K562 (cell line): Measurements from ENCODE around the gene FANCC.

Experiments
- USF1 ChIP-seq: sonication (generic); formaldehyde crosslinking; IDR thresholded peaks from 2 replicates; pipeline ENCODE4 v1.9.0; 2022; ENCODE audit warnings: mild to moderate bottlenecking, missing genetic modification reagents
- ZBTB26 ChIP-seq: fragments of 450-650 bp; formaldehyde crosslinking; IDR thresholded peaks from 2 replicates; pipeline ENCODE4 v1.4.0; 2022; ENCODE audit warnings: missing genetic modification characterization
- ZNF133 ChIP-seq: fragments of 250-450 bp; sonication (Bioruptor Pico); IDR thresholded peaks from 2 replicates; pipeline ENCODE4 v1.4.0; 2020; ENCODE audit warnings: mild to moderate bottlenecking

DNA sequence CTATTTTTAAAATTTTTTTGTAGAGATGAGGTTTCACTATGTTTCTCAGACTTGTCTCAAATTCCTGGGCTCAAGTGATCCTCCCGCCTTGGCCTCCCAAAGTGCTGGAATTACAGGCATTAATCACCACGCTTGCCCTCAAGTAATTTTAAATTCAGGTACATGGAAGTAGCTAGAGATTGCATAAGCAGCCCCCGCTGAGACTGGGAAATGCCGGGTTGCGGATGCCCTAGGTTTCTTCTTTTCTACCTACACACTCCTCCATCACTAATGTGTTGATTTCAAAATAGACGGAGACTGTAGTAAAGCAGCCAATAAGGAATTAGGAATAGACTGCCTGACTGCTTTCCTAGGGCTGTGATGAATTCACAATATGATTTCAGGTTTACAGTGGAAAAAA lies 202.4 kb downstream of the FANCC start:
- TF ChIP-seq ZNF133 (CRISPR knock-in tag), result no peak
- no peak for TF ChIP-seq ZBTB26 (CRISPR knock-in tag)
- no peak for TF ChIP-seq USF1
